Lower leg skin (tissue), 4 donors: Measurements from ENCODE around the gene SETX. TPM values are rescaled to one million over a fixed set of nuclear protein-coding genes. Genes with fewer than 3 reads are reported as not detected.

Source experiments
- DNase-seq, 2 donors: peaks; one replicate each; pipeline ENCODE4 v3.0.0-alpha.2; 2019; ENCODE audit warnings: low spot score in 2 of 2
- H3K4me3 ChIP-seq: fragments of 200-600 bp; sonication (generic); 2 replicates; pipeline ENCODE4 v1.5.1; 2017; ENCODE audit warnings: mild to moderate bottlenecking, low read depth; ENCODE audit not compliant: poor library complexity, severe bottlenecking
- CTCF ChIP-seq, 3 donors: fragments of 450-650 bp; IDR thresholded peaks; one replicate each; pipeline ENCODE4 v1.5.1; 2016; ENCODE audit warnings: antibody characterized with exemption in 3 of 3, mild to moderate bottlenecking in 3 of 3, moderate library complexity in 2 of 3
- POLR2A ChIP-seq, 2 donors: fragments of 450-650 bp; IDR thresholded peaks; one replicate each; pipeline ENCODE4 v1.6.1; 2016 to 2017; ENCODE audit warnings: antibody characterized with exemption in 2 of 2, mild to moderate bottlenecking in 1 of 2, moderate library complexity in 1 of 2
- WGBS, 2 donors: methylation state at CpG; one replicate each; pipeline ENCODE4 v1.1.5; 2018; 5-methylcytosine and 5-hydroxymethylcytosine counted together
- intact Hi-C: fragments of 100-400 bp; cut with DNase I; formaldehyde crosslinking; loops from one replicate; pipeline ENCODE4 v1.15.0; 2023; ENCODE audit warnings: low total_unique reads
- total RNA-seq, 4 donors: library from RNA; depleted of rRNA; stranded (reverse); fragments of >200 nt; gene quantifications; one replicate each; pipeline ENCODE4 v1.1.0, GENCODE V29; 2016

SETX gene
- total RNA-seq, 4 donors from 2014 or later: 32.8 to 38.7 (median 35.9) TPM

- no peak overlapping the region for H3K4me3 ChIP-seq
- no peak for DNase-seq
- WGBS, 2 donors: 94 to 98% methylated on average over 5 of the region's 5 CpGs
- TF ChIP-seq POLR2A (IDR thresholded peaks at IDR 0.05): no peak
- TF ChIP-seq CTCF (IDR thresholded peaks at IDR 0.05): no peak
- intact Hi-C loops: no loop called here
These were observed 45.7 kb downstream of the SETX start for GRCh38 chr9:132309056-132309455.

- TF ChIP-seq CTCF (IDR thresholded peaks at IDR 0.05): no peak
- no peak for TF ChIP-seq POLR2A (IDR thresholded peaks at IDR 0.05)
- intact Hi-C loops: no loop called here
- H3K4me3 ChIP-seq: no peak overlapping the region
- DNase-seq: no peak
- 95% methylated on average over 6 of the region's 6 CpGs for WGBS, 2 donors
These were observed 53.3 kb downstream of the SETX start for GRCh38 chr9:132301521-132301920.

GRCh38 chr9:132299221-132299620 lies 55.6 kb downstream of the SETX start:
- intact Hi-C loops: no loop called here
- TF ChIP-seq POLR2A (IDR thresholded peaks at IDR 0.05) (no peak), CTCF (IDR thresholded peaks at IDR 0.05) (no peak)
- no peak overlapping the region for H3K4me3 ChIP-seq
- no peak for DNase-seq

GRCh38 chr9:132295181-132295580 lies 59.6 kb downstream of the SETX start:
- intact Hi-C loops: no loop called here
- TF ChIP-seq POLR2A (IDR thresholded peaks at IDR 0.05) (no peak), CTCF (IDR thresholded peaks at IDR 0.05) (no peak)
- H3K4me3 ChIP-seq: no peak overlapping the region
- DNase-seq: no peak
- WGBS, 2 donors: 94 to 96% methylated on average over 2 of the region's 2 CpGs

GRCh38 chr9:132293145-132293721 lies 61.6 kb downstream of the SETX start:
- WGBS, 2 donors: 92 to 96% methylated on average over 12 to 13 of the region's 13 CpGs
- intact Hi-C loops: no loop called here
- no peak for DNase-seq
- H3K4me3 ChIP-seq: no peak overlapping the region
- no peak for TF ChIP-seq CTCF (IDR thresholded peaks at IDR 0.05)

GRCh38 chr9:132288966-132289365 lies 65.8 kb downstream of the SETX start:
- no peak for TF ChIP-seq POLR2A (IDR thresholded peaks at IDR 0.05)
- no peak for TF ChIP-seq CTCF (IDR thresholded peaks at IDR 0.05)
- intact Hi-C loops: no loop called here
- WGBS, 2 donors: 82 to 86% methylated on average over 2 of the region's 2 CpGs
- DNase-seq: no peak
- H3K4me3 ChIP-seq: no peak overlapping the region
